Right lobe of liver (tissue), 4 donors: ENCODE data around the gene MAS1.

Experiments
- POLR2A ChIP-seq: fragments of 450-650 bp; IDR thresholded peaks from one replicate; pipeline ENCODE4 v1.6.1; 2017; ENCODE audit warnings: antibody characterized with exemption, mild to moderate bottlenecking
- TF ChIP-seq, protein P1 (sequence below), 4 donors: fragments of 200-600 bp in 3 of 4; fragments of 450-650 bp in 1 of 4; IDR thresholded peaks; one replicate each; pipeline versions ENCODE4 v1.5.1 to v1.8.0; 2016 to 2022; ENCODE audit warnings: antibody characterized with exemption in 4 of 4, mild to moderate bottlenecking in 2 of 4
- donor health status: DM: no; HTN: no; CAD: no.
- donor health status: DM: no; HTN: no; CAD: no.
- donor health status: DM: no; HTN: yes; CAD: no.

DNA sequence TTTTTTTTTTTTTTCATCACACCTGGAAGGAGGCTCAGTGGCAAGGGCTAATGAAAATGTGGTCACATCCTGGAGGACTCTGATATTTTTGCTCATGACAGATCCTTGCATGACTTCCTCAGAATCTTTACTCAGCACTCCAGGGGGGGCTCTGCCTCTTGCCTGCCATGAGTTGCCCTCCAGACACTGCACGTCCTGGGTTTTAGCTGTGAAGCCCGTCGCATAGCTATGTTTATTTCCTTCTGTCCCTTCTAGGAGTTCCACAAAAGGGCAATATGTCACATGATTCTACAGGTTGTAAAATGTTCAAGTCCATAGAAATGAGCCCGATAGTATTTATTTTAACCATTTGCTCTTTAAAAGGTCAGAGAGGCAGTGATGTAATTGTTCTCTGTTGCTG is 18.2 kb downstream of the MAS1 start:
- TF ChIP-seq, protein P1, sequence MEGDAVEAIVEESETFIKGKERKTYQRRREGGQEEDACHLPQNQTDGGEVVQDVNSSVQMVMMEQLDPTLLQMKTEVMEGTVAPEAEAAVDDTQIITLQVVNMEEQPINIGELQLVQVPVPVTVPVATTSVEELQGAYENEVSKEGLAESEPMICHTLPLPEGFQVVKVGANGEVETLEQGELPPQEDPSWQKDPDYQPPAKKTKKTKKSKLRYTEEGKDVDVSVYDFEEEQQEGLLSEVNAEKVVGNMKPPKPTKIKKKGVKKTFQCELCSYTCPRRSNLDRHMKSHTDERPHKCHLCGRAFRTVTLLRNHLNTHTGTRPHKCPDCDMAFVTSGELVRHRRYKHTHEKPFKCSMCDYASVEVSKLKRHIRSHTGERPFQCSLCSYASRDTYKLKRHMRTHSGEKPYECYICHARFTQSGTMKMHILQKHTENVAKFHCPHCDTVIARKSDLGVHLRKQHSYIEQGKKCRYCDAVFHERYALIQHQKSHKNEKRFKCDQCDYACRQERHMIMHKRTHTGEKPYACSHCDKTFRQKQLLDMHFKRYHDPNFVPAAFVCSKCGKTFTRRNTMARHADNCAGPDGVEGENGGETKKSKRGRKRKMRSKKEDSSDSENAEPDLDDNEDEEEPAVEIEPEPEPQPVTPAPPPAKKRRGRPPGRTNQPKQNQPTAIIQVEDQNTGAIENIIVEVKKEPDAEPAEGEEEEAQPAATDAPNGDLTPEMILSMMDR (IDR thresholded peaks at IDR 0.05): no peak
- no peak for TF ChIP-seq POLR2A
